ENCODE measurements around the gene CFAP57. TPM values are rescaled to one million over a fixed set of nuclear protein-coding genes. Genes with fewer than 3 reads are reported as not detected.

Gene CFAP57
- total and polyA plus RNA-seq, 2 of the 8 experiments (the other 6 are each of a cell fraction or from before 2014, with no cell fraction given), result 0.20 to 0.80 TPM

DNA sequence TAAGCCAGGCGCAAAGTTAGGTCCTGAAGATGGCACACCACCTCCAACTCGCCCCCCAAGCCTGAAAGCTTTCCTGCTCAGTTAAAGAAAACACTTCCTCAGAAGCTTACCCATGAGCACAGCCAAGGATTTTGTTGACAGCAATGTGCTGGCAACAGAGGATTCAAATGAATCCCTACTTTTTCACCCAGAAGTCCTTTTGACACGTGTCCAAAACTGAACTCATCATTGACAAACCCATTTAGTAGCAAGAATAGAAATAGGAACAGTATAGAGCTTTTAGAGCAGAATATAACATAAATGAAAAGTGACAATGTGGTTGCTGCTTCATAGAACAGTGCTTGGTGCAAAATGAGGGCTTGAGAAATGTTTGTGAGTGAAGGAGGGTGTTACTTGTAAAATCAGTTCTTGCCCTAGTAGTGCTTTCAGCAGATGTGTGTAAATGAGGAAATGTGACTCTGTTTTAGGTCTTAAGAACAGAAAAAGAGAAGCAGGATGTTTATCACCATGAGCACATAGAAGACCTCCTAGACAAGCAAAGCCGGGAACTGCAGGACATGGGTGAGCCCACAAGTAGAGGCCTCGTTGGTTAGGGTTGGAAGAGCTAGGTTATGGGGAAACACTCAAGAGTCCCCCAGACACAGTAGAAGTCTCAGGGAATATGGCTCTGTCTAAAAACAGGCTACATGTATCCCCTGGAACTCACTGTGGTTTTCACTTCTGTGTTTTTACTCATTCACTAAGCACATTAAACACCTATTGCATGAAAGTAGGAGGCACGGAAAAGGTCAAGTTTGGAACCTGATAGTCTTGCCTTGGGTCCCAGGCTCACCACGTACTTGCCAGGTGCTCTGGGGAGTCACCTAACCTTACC is 49.0 kb downstream of the CFAP57 start:
- H3K23me2 ChIP-seq (ENCODE audit: low read depth, low read length), result no peaks in the 10 kb centered on the region
- H3K79me2 ChIP-seq (ENCODE audit: control insufficient read depth in 1 of 2, insufficient read depth in 2 of 2, low read length in 2 of 2), result no peaks in the 10 kb centered on the region
- TF ChIP-seq JUN (IDR thresholded peaks at IDR 0.05; ENCODE audit: low read depth, low read length) (no peak), ASH2L (IDR thresholded peaks at IDR 0.05; ENCODE audit: low read length) (no peak), CEBPB (IDR thresholded peaks at IDR 0.05; ENCODE audit: low read depth, low read length) (no peak), NANOG (IDR thresholded peaks at IDR 0.05; ENCODE audit: insufficient read depth, low read depth, low read length, poor library complexity, severe bottlenecking) (no peak), TAF1 (IDR thresholded peaks at IDR 0.05; ENCODE audit: low read depth, low read length) (no peak)
- TF ChIP-seq, protein P1, sequence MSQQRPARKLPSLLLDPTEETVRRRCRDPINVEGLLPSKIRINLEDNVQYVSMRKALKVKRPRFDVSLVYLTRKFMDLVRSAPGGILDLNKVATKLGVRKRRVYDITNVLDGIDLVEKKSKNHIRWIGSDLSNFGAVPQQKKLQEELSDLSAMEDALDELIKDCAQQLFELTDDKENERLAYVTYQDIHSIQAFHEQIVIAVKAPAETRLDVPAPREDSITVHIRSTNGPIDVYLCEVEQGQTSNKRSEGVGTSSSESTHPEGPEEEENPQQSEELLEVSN (IDR thresholded peaks at IDR 0.05), result no peak
- no peak overlapping the region for H3K9ac ChIP-seq (replicated peaks in 1 of 4; ENCODE audit: extremely low read depth in 1 of 4, low read depth in 3 of 4, low read length in 3 of 4)
- H3K4me2 ChIP-seq (ENCODE audit: insufficient read depth in 1 of 2, low read depth in 2 of 2, low read length in 2 of 2), result no peak overlapping the region
- no peak overlapping the region for H4K91ac ChIP-seq (replicated peaks; ENCODE audit: insufficient read length, low read length)
- no peak overlapping the region for H2BK15ac ChIP-seq (ENCODE audit: low read length)
- H2AFZ ChIP-seq (ENCODE audit: low read length), result no peak overlapping the region
- H2AK5ac ChIP-seq (ENCODE audit: low read depth, low read length), result no peak overlapping the region
- H3K9me3 ChIP-seq (ENCODE audit: insufficient read depth in 2 of 2, low read depth in 1 of 2, low read length in 1 of 2), result no peaks in the 10 kb centered on the region
- CTCF ChIA-PET (ENCODE audit: partially characterized antibody), result interaction anchor here (1.4 kb wide), 1 partner anchor 77 kb away, joined by 4 read pairs; no protein-coding TSS in a partner anchor
- H3K14ac ChIP-seq (ENCODE audit: insufficient read length), result no peak overlapping the region
- H2BK5ac ChIP-seq (ENCODE audit: low read depth, low read length), result no peak overlapping the region
- H3K56ac ChIP-seq (replicated peaks; ENCODE audit: insufficient read length, low read depth, low read length), result no peak overlapping the region
- H2BK12ac ChIP-seq (ENCODE audit: low read depth, low read length), result no peak overlapping the region
- POLR2A ChIA-PET (ENCODE audit: partially characterized antibody), result no interaction called here
- H4K5ac ChIP-seq (ENCODE audit: insufficient read length, low read depth, low read length), result no peak overlapping the region
- no peak overlapping the region for H2BK20ac ChIP-seq (ENCODE audit: low read length)
- no peak overlapping the region for H2BK120ac ChIP-seq (replicated peaks; ENCODE audit: low read depth, low read length)
- no peak overlapping the region for H3K27ac ChIP-seq (ENCODE audit: low read depth, low read length)
- H3K23ac ChIP-seq (ENCODE audit: insufficient read length), result no peak overlapping the region
- H3K79me1 ChIP-seq (ENCODE audit: low read depth, low read length), result no peaks in the 10 kb centered on the region
- H4K20me1 ChIP-seq (replicated peaks in 1 of 2; ENCODE audit: control insufficient read depth in 1 of 2, insufficient read depth in 2 of 2, low read length in 2 of 2), result no peaks in the 10 kb centered on the region
- no peak overlapping the region for H4K8ac ChIP-seq (ENCODE audit: extremely low read depth, insufficient read depth, low read length)
- H3K18ac ChIP-seq (ENCODE audit: extremely low read depth, low read length), result no peak overlapping the region
- H3K27me3 ChIP-seq (replicated peaks in 1 of 4; ENCODE audit: control insufficient read depth in 3 of 4, extremely low read depth in 1 of 4, insufficient read depth in 3 of 4, low read length in 3 of 4), result no peaks in the 10 kb centered on the region; a peak in 1 of 7 replicates
- H3K4ac ChIP-seq (replicated peaks; ENCODE audit: insufficient read length, low read depth, low read length), result no peak overlapping the region
- H3K4me3 ChIP-seq (ENCODE audit: extremely low read depth in 1 of 4, insufficient read depth in 2 of 4, low read depth in 3 of 4, low read length in 4 of 4), result no peak overlapping the region
- H3K36me3 ChIP-seq (ENCODE audit: control insufficient read depth in 2 of 4, insufficient read depth in 4 of 4, low read length in 3 of 4), result no peaks in the 10 kb centered on the region
- no peaks in the 10 kb centered on the region for H3K4me1 ChIP-seq (replicated peaks in 1 of 4; ENCODE audit: control insufficient read depth in 3 of 4, insufficient read depth in 4 of 4, low read length in 3 of 4)
- DNase-seq (ENCODE audit: low read depth in 1 of 2, low spot score in 2 of 2) (no peak), FAIRE-seq (no peak)
- WGBS, 2 experiments (ENCODE audit: extremely low coverage in 1 of 2, insufficient coverage in 1 of 2, insufficient read length in 1 of 2, insufficient replicate concordance in 2 of 2, low coverage in 1 of 2, low lambda C conversion rate in 2 of 2, missing lambda C conversion rate in 1 of 2), result 88% methylated on average over 7 of the region's 7 CpGs; no CpG with 5 or more reads in 1 of the 2 experiments

Measured in H1 (cell line).